ENCODE measurements around the gene XYLT1. TPM values are rescaled to one million over a fixed set of nuclear protein-coding genes. Genes with fewer than 3 reads are reported as not detected.

The XYLT1 gene
- total and polyA plus RNA-seq, 2 of the 8 experiments (the other 6 are each of a cell fraction or from before 2014, with no cell fraction given): 6.6 to 25.4 TPM

DNA sequence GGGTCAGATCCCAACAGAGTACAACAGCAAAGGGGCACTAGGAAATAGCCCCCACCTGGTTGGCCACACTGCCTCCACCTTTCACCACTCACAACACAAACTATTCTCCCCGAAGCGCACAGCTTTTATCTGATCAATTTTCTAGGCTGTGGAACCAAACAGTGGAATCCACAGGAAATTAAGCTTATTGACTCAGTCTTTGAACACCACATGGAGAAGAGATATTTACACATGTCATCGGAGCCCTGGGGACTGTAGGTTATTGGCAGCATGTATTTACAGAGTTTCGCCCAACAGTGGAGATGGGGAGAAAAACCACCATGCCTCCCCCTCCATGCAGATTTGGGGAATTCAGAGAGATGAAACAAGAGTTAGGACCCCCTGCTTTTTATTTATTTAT, 154.8 kb downstream of the XYLT1 start:
- H3K79me1 ChIP-seq (ENCODE audit: low read depth, low read length): peaks cover 4% of the 10 kb centered on the region; the same call in 1 of the 2 replicates
- H4K91ac ChIP-seq (replicated peaks; ENCODE audit: insufficient read length, low read length): no peak overlapping the region
- H2BK120ac ChIP-seq (replicated peaks; ENCODE audit: low read depth, low read length): no peak overlapping the region
- H3K18ac ChIP-seq (ENCODE audit: extremely low read depth, low read length): no peak overlapping the region
- H2AFZ ChIP-seq (ENCODE audit: low read length): no peak overlapping the region
- no peak overlapping the region for H4K8ac ChIP-seq (ENCODE audit: extremely low read depth, insufficient read depth, low read length)
- no peaks in the 10 kb centered on the region for H3K23me2 ChIP-seq (ENCODE audit: low read depth, low read length)
- H3K14ac ChIP-seq (ENCODE audit: insufficient read length): no peak overlapping the region
- no peak overlapping the region for H2BK5ac ChIP-seq (ENCODE audit: low read depth, low read length)
- H3K56ac ChIP-seq (replicated peaks; ENCODE audit: insufficient read length, low read depth, low read length): no peak overlapping the region
- H3K23ac ChIP-seq (ENCODE audit: insufficient read length): no peak overlapping the region
- no peak overlapping the region for H3K4me3 ChIP-seq (ENCODE audit: extremely low read depth in 1 of 4, insufficient read depth in 2 of 4, low read depth in 3 of 4, low read length in 4 of 4)
- ChIA-PET CTCF (ENCODE audit: partially characterized antibody) (interaction anchor here (1.7 kb wide), 1 partner anchor 28 kb away, joined by 5 read pairs; no protein-coding TSS in a partner anchor), POLR2A (ENCODE audit: partially characterized antibody) (no interaction called here)
- no peaks in the 10 kb centered on the region for H3K36me3 ChIP-seq (ENCODE audit: control insufficient read depth in 2 of 4, insufficient read depth in 4 of 4, low read length in 3 of 4)
- peaks cover 0 to 3% (median 0%) of the 10 kb centered on the region in 4 experiments; a peak in 2 of 7 replicates for H3K4me1 ChIP-seq (replicated peaks in 1 of 4; ENCODE audit: control insufficient read depth in 3 of 4, insufficient read depth in 4 of 4, low read length in 3 of 4)
- H3K9ac ChIP-seq (replicated peaks in 1 of 4; ENCODE audit: extremely low read depth in 1 of 4, low read depth in 3 of 4, low read length in 3 of 4): no peak overlapping the region
- no peak overlapping the region for H2BK20ac ChIP-seq (ENCODE audit: low read length)
- DNase-seq (ENCODE audit: low read depth in 1 of 2, low spot score in 2 of 2) (no peak), FAIRE-seq (no peak)
- H2BK12ac ChIP-seq (ENCODE audit: low read depth, low read length): no peak overlapping the region
- no peak overlapping the region for H4K5ac ChIP-seq (ENCODE audit: insufficient read length, low read depth, low read length)
- 91% methylated on average over 4 of the region's 4 CpGs; no CpG with 5 or more reads in 1 of the 2 experiments for WGBS, 2 experiments (ENCODE audit: extremely low coverage in 1 of 2, insufficient coverage in 1 of 2, insufficient read length in 1 of 2, insufficient replicate concordance in 2 of 2, low coverage in 1 of 2, low lambda C conversion rate in 2 of 2, missing lambda C conversion rate in 1 of 2)
- H2AK5ac ChIP-seq (ENCODE audit: low read depth, low read length): no peak overlapping the region
- no peaks in the 10 kb centered on the region for H4K20me1 ChIP-seq (replicated peaks in 1 of 2; ENCODE audit: control insufficient read depth in 1 of 2, insufficient read depth in 2 of 2, low read length in 2 of 2)
- H3K79me2 ChIP-seq (ENCODE audit: control insufficient read depth in 1 of 2, insufficient read depth in 2 of 2, low read length in 2 of 2): peaks cover 0 to 18% of the 10 kb centered on the region in 2 experiments; a peak in 1 of 4 replicates
- no peak overlapping the region for H3K27ac ChIP-seq (ENCODE audit: low read depth, low read length)
- no peaks in the 10 kb centered on the region for H3K9me3 ChIP-seq (ENCODE audit: insufficient read depth in 2 of 2, low read depth in 1 of 2, low read length in 1 of 2)
- no peak for TF ChIP-seq EGR1 (IDR thresholded peaks at IDR 0.05; ENCODE audit: borderline replicate concordance, low read depth, low read length)
- no peak for TF ChIP-seq SUZ12 (IDR thresholded peaks at IDR 0.05; ENCODE audit: low read length)
- TF ChIP-seq NRF1 (IDR thresholded peaks at IDR 0.05; ENCODE audit: low read depth, low read length): no peak
- TF ChIP-seq, protein P1, sequence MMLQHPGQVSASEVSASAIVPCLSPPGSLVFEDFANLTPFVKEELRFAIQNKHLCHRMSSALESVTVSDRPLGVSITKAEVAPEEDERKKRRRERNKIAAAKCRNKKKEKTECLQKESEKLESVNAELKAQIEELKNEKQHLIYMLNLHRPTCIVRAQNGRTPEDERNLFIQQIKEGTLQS (IDR thresholded peaks at IDR 0.05; ENCODE audit: insufficient read depth, low read depth, low read length): no peak
- no peak for TF ChIP-seq GTF2F1 (IDR thresholded peaks at IDR 0.05; ENCODE audit: borderline replicate concordance, low read depth, low read length)
- H3K4me2 ChIP-seq (ENCODE audit: insufficient read depth in 1 of 2, low read depth in 2 of 2, low read length in 2 of 2): no peak overlapping the region
- H2BK15ac ChIP-seq (ENCODE audit: low read length): no peak overlapping the region
- H3K4ac ChIP-seq (replicated peaks; ENCODE audit: insufficient read length, low read depth, low read length): no peak overlapping the region
- H3K27me3 ChIP-seq (replicated peaks in 1 of 4; ENCODE audit: control insufficient read depth in 3 of 4, extremely low read depth in 1 of 4, insufficient read depth in 3 of 4, low read length in 3 of 4): no peaks in the 10 kb centered on the region; a peak in 1 of 7 replicates

All from H1 (cell line).